Central memory CD8-positive, alpha-beta T cell (primary cell): Measurements from ENCODE around the gene TMTC1.

Source experiments
- ATAC-seq: fragments of 150-1000 bp; cut with Tn5 transposase; replicated peaks from 2 replicates; pipeline ENCODE4 v1.10.0; 2022; ENCODE audit warnings: mild to moderate bottlenecking, moderate FRiP score, moderate number of reproducible peaks; ENCODE audit not compliant: poor library complexity, severe bottlenecking; ENCODE audit errors: extremely low read depth
- DNase-seq, 2 donors: peaks; one replicate each; pipeline ENCODE4 v3.0.0; 2021; ENCODE audit warnings: low spot score in 2 of 2
- H3K27ac Mint-ChIP-seq: one replicate; pipeline ENCODE4 v1.8.0; 2022; ENCODE audit warnings: low read depth, mild to moderate bottlenecking, moderate library complexity, mixed read lengths
- H3K27me3 Mint-ChIP-seq: one replicate; pipeline ENCODE4 v1.8.0; 2022; ENCODE audit warnings: mixed read lengths
- H3K36me3 Mint-ChIP-seq: one replicate; pipeline ENCODE4 v1.8.0; 2022; ENCODE audit warnings: mild to moderate bottlenecking, moderate library complexity, mixed read lengths; ENCODE audit not compliant: insufficient read depth
- H3K4me1 Mint-ChIP-seq: one replicate; pipeline ENCODE4 v1.8.0; 2022; ENCODE audit warnings: mixed read lengths
- H3K4me3 Mint-ChIP-seq: one replicate; pipeline ENCODE4 v1.8.0; 2022; ENCODE audit warnings: mild to moderate bottlenecking, moderate library complexity, mixed read lengths
- H3K9me3 Mint-ChIP-seq: one replicate; pipeline ENCODE4 v1.8.0; 2022; ENCODE audit warnings: mixed read lengths

TMTC1 gene

DNA sequence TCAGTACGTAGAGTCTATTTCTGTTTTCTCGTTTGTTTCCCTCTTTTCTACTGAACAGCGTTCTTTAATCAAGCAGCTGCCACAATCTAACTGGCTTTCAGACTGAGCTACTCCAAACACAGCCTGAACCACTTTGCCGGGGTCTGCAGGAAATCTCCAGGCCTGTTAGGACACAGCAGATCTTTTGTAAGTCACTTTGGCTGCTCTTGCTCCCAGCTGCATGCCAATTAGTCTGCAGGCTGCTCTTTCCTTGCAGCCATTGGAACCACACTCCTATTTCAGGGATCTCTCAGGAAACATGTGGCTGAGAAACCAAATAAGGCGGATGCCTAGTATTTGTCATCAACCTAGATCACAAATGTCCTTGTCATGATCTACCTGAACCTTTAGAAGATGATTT lies 73.6 kb downstream of the TMTC1 start:
- peaks cover 8% of the 10 kb centered on the region for H3K27me3 Mint-ChIP-seq
- H3K4me3 Mint-ChIP-seq = no peak overlapping the region
- no peaks in the 10 kb centered on the region for H3K4me1 Mint-ChIP-seq
- ATAC-seq = no peak
- H3K27ac Mint-ChIP-seq = no peak overlapping the region
- DNase-seq = no peak
- peaks cover 11% of the 10 kb centered on the region for H3K9me3 Mint-ChIP-seq
- peaks cover 2% of the 10 kb centered on the region for H3K36me3 Mint-ChIP-seq

DNA sequence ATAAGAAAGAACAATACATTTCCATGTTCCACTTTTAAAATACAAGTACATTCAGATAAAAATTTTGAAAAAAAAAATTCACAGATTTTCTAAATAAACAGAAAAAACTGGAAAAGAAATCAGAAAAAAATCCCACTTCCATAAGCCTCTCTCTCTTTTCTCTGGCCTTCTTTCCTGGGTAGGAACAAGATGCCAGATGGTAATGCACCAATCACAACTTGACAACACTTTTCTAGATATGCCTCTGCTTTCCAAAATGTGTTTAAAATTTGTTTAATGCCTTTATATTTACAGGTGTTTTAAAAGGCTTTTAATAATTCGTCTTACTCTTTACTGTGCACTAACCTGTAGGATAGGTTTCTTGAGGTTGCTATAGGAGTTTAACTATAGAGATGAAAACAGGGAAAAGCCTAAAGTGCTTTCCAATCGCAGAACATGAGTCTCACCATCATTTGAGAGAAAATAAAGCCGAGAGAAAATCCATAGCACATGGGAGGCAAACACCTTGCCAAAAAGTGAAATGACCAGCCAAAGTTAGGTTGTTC lies 74.2 kb downstream of the TMTC1 start:
- no peak for ATAC-seq
- Mint-ChIP-seq H3K9me3 (peaks cover 11% of the 10 kb centered on the region), H3K4me1 (no peaks in the 10 kb centered on the region), H3K36me3 (peaks cover 2% of the 10 kb centered on the region), H3K4me3 (no peak overlapping the region), H3K27ac (no peak overlapping the region), H3K27me3 (peaks cover 8% of the 10 kb centered on the region)
- DNase-seq = no peak

GRCh38 chr12:29709054-29709453 lies 74.7 kb downstream of the TMTC1 start:
- Mint-ChIP-seq H3K4me1 (no peaks in the 10 kb centered on the region), H3K4me3 (no peak overlapping the region), H3K27me3 (peaks cover 8% of the 10 kb centered on the region), H3K9me3 (peaks cover 11% of the 10 kb centered on the region), H3K27ac (no peak overlapping the region), H3K36me3 (peaks cover 2% of the 10 kb centered on the region)
- ATAC-seq = no peak
- no peak for DNase-seq

DNA sequence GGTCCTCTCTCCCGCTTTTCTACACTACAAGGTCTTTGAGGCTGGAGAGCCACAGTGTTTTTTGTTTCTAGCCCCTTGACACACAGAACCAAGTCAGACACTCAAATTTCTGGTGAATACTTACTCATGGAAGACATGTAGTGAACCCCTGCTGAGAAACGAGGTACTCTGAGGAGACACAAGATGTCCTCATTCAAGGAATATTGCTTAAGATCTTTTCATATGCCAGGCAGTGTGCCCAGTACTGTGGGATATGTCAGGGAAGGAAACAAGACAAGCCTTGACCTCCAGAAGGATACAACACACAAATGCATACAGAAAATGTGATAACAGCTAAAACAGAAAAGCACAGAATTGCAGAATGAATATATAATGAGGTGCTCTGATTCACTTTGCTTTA lies 75.9 kb downstream of the TMTC1 start:
- DNase-seq = no peak
- Mint-ChIP-seq H3K4me3 (no peak overlapping the region), H3K27ac (no peak overlapping the region), H3K4me1 (no peaks in the 10 kb centered on the region), H3K9me3 (peaks cover 11% of the 10 kb centered on the region), H3K36me3 (peaks cover 2% of the 10 kb centered on the region), H3K27me3 (peaks cover 8% of the 10 kb centered on the region)
- no peak for ATAC-seq

DNA sequence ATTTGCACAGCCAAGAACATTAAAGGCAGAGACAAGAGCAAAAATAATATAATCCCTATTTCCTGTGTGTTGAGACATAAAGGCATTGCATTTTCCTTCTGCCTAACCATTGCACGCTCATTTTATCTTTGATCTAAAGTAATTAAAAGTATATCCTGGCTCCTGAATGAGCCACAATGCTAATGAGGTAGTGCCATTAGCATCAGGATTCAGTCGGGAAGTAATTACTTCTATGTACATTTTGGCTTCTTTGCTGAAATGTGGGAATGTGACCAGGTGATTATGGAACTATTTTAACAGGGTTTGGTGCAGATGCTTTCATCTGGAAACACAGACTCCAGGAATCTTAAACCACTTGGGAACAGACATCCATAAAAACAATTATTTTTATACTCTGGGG lies 77.4 kb downstream of the TMTC1 start:
- Mint-ChIP-seq H3K4me3 (no peak overlapping the region), H3K9me3 (peaks cover 6% of the 10 kb centered on the region), H3K27ac (no peak overlapping the region), H3K36me3 (no peaks in the 10 kb centered on the region), H3K4me1 (no peaks in the 10 kb centered on the region), H3K27me3 (peaks cover 6% of the 10 kb centered on the region)
- DNase-seq (no peak), ATAC-seq (no peak)

- H3K9me3 Mint-ChIP-seq = peaks cover 6% of the 10 kb centered on the region
- no peak for DNase-seq
- no peaks in the 10 kb centered on the region for H3K36me3 Mint-ChIP-seq
These were observed 80.2 kb downstream of the TMTC1 start for GRCh38 chr12:29703528-29703927.

DNA sequence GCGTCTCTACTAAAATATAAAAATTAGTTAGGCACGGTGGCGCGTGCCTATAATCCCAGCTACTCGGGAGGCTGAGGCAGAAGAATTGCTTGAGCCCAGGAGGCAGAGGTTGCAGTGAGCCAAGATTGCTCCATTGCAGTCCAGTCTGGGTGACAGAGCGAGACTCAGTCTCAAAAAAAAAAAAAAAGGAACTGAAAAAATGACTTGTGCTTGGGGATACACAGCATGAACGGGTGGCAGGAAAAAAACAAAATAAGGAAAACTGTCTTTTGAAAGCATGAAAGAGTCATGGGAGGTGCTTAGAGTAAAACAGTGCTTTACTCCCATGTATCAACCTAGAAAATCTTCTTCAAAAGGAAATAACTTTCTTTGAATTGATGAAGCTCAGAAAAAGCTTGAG lies 80.8 kb downstream of the TMTC1 start:
- Mint-ChIP-seq H3K4me1 (no peaks in the 10 kb centered on the region), H3K9me3 (peaks cover 6% of the 10 kb centered on the region), H3K27ac (no peak overlapping the region), H3K36me3 (no peaks in the 10 kb centered on the region), H3K4me3 (no peak overlapping the region), H3K27me3 (peaks cover 7% of the 10 kb centered on the region)
- ATAC-seq (no peak), DNase-seq (no peak)

More at GRCh38 chr12:29703528-29703927, 80.2 kb downstream of the TMTC1 start:
- H3K4me3 Mint-ChIP-seq = no peak overlapping the region
- H3K4me1 Mint-ChIP-seq = no peaks in the 10 kb centered on the region
- peaks cover 7% of the 10 kb centered on the region for H3K27me3 Mint-ChIP-seq
- H3K27ac Mint-ChIP-seq = no peak overlapping the region
- no peak for ATAC-seq

DNA sequence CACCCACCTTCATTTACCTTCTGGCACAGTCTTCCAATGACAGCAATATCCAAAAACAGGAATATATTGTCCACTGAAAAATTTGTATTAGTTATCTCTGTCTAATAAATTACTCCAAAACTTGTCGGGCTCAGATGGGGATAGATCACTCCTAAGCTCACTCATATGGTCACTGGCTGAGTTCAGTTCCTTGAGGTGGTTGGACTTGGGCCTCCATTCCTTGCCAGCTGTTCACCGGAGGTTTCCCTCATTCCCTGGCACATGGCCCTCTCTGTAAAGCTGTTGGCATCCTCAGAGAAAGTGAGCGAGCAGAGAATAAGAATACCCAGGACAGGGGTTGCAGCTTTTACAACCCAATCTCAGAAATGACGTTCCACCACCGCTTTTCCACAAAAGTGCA lies 81.5 kb downstream of the TMTC1 start:
- H3K27me3 Mint-ChIP-seq = peaks cover 7% of the 10 kb centered on the region
- no peak for ATAC-seq
- DNase-seq = no peak
- H3K27ac Mint-ChIP-seq = no peak overlapping the region
- no peaks in the 10 kb centered on the region for H3K4me1 Mint-ChIP-seq
- no peak overlapping the region for H3K4me3 Mint-ChIP-seq
- no peaks in the 10 kb centered on the region for H3K36me3 Mint-ChIP-seq
- no peaks in the 10 kb centered on the region for H3K9me3 Mint-ChIP-seq

DNA sequence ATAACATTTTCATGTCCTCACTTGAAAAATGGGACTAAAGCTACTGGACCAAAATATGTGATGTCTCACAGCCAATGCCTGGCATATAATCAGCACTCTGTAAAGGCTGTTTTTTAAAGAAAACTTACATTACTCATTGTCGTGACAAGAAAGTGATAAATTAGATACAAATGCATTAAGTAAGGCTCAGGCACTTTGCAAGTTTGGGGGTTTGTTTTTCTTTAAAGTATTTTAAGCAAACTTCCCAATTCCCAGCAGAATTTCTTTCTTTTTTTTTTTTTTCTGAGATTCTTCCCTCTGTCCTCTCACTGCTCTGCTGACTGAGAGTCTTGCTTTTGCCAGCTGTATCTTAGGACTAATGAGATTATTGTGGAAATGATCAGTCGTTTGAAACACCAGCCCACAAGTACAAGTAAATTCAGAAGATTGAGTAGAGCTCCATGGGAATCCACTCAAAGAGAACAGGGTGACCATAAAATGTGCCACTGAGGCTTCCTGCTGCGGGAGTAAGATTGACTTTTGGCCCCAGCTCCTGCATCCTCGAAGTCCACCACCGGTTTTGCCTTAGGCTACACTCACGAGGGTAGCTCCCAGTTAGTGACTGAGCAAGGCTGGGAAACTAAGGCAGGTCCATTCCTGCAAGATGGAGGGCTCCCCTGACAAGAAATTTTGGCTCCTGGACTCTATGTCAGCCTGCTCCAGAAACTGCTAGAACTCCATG lies 82.8 kb downstream of the TMTC1 start:
- DNase-seq (no peak), ATAC-seq (no peak)
- Mint-ChIP-seq H3K9me3 (no peaks in the 10 kb centered on the region), H3K36me3 (no peaks in the 10 kb centered on the region), H3K4me1 (no peaks in the 10 kb centered on the region), H3K4me3 (no peak overlapping the region), H3K27ac (no peak overlapping the region), H3K27me3 (peaks cover 7% of the 10 kb centered on the region)

DNA sequence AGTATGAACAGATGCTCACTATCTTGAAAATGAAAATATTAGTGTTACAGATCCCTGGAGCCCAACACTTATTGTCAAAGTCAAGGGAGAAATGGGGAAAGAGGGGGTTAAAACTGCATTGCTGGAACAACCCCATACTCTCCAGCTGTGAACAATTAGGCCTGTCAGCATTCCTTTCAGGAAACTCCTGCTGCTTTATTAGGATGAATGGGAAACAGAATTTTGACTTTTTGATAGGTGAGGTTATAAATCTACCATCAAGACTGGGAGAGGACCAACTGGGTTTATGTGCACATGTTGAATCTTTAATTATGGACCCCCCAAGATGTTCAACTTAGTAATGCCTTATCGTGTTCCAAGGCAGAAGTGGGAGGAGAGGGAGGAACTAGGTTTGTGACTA lies 85.0 kb downstream of the TMTC1 start:
- Mint-ChIP-seq H3K27me3 (peaks cover 7% of the 10 kb centered on the region), H3K9me3 (no peaks in the 10 kb centered on the region), H3K4me1 (no peaks in the 10 kb centered on the region), H3K27ac (no peak overlapping the region), H3K36me3 (peaks cover 2% of the 10 kb centered on the region), H3K4me3 (no peak overlapping the region)
- ATAC-seq (no peak), DNase-seq (no peak)

- peaks cover 2% of the 10 kb centered on the region for H3K36me3 Mint-ChIP-seq
- H3K4me3 Mint-ChIP-seq = no peak overlapping the region
- no peak for ATAC-seq
- DNase-seq = no peak
- H3K4me1 Mint-ChIP-seq = no peaks in the 10 kb centered on the region
- no peaks in the 10 kb centered on the region for H3K9me3 Mint-ChIP-seq
- H3K27me3 Mint-ChIP-seq = no peaks in the 10 kb centered on the region
- no peak overlapping the region for H3K27ac Mint-ChIP-seq
These were observed 87.9 kb downstream of the TMTC1 start for GRCh38 chr12:29695800-29696199.

GRCh38 chr12:29695026-29695425 lies 88.7 kb downstream of the TMTC1 start:
- Mint-ChIP-seq H3K4me3 (no peak overlapping the region), H3K4me1 (no peaks in the 10 kb centered on the region), H3K9me3 (no peaks in the 10 kb centered on the region), H3K27ac (no peak overlapping the region), H3K36me3 (peaks cover 2% of the 10 kb centered on the region), H3K27me3 (peaks cover 1% of the 10 kb centered on the region)
- ATAC-seq = no peak
- DNase-seq = no peak

- no peak overlapping the region for H3K27ac Mint-ChIP-seq
- DNase-seq = no peak
These were observed 89.7 kb downstream of the TMTC1 start for GRCh38 chr12:29694002-29694401.

More at GRCh38 chr12:29694002-29694401, 89.7 kb downstream of the TMTC1 start:
- peaks cover 6% of the 10 kb centered on the region for H3K27me3 Mint-ChIP-seq
- H3K36me3 Mint-ChIP-seq = peaks cover 2% of the 10 kb centered on the region
- no peak for ATAC-seq
- no peaks in the 10 kb centered on the region for H3K4me1 Mint-ChIP-seq
- H3K9me3 Mint-ChIP-seq = peaks cover 5% of the 10 kb centered on the region
- no peak overlapping the region for H3K4me3 Mint-ChIP-seq
